ENCODE data around the gene STOML1.

STOML1 gene

GRCh38 chr15:73991726-73992593 is at the start of gene STOML1:
STOML1 (minus strand) TSS chr15:73992295; CDS start chr15:73992223, 72 bp downstream.
- DNase-seq, result peak; percentile 91 to 94

GRCh38 chr15:74041311-74041756 is 49.2 kb upstream of the STOML1 start:
- no peak for DNase-seq

DNA sequence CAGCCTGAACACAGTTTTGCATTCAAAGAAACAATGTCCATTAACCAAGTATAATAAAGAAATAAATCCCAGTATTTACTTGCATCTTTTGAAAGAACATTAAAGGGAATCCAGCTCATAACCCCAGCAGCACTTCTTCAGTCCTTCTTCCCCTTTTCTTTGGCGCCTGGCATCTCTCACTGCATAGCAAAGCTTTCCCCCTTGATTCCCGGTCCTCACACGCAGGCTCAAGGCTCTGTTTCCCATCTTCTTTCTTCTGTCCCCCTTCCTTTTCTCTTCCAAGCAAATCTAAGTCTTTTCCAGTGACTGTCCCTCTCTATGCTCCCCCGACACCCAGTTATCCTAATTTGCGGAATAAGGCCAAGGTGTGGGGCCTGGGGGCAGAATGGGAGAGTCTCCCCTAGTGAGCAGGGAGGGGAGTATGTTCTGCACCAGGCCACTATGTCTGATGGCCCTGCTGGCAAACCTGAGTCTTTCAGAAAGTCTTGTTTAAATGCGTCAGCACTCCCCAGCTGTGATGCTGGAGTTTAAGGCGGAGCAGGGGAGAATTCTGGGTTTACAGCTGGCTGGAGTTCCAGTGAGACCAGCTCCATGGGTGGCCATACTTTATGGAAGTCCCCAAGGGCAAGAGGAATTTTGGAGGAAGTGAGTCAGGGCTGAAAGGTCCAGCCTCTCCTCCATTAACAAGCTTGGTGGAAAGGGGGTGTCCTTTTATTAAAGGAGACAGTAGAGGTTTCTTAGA is 48.2 kb upstream of the STOML1 start:
- DNase-seq, result no peak

GRCh38 chr15:74039656-74040010 is 47.5 kb upstream of the STOML1 start:
- no peak for DNase-seq

DNA sequence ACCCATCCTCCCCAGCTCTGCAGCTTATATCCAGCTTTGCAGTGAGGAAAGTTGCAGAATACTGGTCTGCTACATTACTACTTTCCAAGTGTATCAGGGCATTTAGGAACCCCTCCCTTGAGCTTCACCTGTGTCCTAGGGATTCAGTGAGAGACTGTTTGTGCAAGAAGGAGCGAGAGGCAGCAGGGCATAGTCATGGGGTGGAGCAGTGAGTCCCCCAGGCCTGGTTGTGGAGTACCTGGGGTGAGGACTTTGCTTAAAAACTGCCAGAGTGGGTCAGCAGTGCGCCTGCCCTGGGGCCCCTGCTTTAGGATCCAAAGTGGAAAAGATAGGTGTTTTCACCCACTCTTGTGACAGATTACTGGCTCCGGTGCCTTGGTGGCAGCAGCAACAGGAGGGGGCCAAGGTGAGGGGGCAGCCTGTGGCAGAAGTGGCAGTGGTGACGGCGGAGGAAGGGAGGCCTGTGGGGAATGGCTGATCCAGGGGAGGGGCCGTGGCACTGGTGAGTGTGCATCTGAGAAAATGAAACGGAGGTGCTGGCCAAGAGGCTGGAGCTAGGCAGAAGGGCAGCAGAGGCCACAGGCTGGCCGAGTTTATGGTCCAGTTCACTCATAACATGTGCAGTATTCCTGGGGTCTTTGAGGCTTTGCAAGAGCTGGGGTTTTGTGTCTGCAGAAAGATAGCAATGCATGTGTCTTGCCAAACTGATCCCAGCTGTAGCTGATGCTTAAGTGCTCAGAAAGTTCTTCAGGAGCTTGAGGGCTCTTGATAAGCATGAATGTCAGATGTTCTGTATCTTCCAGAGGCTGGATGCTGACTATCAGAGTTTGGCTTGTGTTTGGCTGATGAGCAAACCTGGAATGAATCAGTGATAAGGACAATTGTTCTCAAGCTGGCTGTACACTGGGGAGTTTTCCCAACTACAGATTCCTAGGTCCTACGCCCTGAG is 46.9 kb upstream of the STOML1 start:
- no peak for DNase-seq

DNA sequence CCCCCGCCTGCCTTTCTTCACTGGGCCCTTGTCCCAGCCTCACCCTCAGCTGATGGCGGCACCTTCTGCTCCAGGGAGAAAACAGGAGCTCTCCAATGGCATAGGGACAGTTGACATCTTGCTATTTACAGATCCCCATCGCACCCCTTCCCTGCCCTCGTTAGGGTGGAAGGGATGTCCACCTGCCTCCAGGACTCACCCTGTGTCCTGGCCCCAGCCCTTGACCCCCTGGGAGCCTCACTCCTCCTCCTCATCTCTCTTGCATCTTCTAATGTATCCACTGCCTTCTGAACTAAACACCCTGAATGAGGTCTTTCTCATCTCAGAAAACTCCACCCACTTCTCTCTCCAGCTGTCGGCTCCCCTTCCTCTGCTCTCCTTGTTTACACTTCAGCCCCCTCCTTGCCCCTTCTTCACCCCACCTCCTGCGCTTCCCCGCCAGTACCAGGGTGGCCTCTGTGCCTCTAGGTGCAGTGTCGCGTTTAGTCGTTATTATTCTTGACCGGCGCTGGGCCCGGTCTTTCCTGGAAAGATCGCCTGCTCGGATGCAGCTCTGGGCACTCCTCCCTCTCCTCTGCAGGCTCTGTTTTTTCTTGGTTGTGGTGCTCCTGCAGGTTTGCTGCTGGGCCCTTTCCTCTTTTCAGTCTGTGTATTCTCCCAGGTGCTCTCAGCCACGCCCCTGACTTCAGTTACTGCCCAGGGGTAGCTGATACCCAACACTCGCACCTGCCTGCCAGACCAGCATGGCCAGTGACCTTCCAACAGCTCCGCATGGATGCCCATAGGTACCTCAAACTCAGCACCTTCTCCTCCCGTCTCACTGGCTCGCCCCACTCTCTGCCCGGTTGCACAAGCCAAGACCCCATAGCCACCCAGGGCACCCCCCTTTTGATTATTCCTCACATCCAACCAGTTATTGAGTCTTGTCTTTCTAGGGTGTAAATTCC is 45.3 kb upstream of the STOML1 start:
- no peak for DNase-seq

DNA sequence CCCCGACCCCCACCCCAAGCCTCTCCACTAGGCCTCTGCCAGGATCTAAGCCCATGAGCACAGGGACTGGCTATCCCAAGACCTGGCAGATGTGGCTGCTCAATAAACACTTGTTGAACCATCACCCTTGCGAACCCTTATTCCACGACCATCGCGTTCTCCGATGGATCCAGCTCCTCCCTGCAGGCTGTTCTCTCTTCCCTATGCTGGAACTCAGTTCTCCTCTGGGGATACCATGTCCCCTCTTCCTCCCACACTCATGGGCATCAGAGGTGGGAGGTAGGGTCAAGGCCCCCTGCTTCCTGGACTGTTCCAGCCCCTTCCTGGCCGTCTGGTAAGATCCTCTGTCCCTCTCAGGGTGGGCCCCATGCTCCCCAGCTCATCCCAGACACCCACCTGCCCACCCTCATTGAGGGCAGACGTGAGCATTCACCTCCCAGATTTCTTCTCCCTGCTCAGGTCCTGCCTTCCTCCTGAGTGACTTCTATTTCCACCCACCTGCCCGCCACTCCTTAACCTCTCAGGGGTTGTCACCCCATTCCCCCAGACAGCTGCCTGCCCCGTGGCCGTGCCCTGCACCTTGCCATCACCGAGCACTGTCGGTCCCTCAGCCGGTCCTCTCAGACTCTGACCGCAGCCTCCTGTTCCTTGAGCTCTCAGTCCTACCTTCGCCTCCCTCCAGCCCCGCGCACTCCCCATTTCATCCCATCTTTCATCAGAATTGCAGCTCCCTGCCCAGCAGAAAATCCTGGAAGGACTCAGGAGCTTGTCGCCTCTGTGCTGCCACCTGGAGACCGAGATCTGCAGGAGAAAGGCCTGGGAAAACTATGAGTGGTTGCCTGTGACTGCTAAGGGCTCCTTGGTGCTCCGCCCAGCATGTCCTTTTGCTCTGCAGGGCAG is 44.4 kb upstream of the STOML1 start:
- DNase-seq, result peak; percentile 7 to 33

DNA sequence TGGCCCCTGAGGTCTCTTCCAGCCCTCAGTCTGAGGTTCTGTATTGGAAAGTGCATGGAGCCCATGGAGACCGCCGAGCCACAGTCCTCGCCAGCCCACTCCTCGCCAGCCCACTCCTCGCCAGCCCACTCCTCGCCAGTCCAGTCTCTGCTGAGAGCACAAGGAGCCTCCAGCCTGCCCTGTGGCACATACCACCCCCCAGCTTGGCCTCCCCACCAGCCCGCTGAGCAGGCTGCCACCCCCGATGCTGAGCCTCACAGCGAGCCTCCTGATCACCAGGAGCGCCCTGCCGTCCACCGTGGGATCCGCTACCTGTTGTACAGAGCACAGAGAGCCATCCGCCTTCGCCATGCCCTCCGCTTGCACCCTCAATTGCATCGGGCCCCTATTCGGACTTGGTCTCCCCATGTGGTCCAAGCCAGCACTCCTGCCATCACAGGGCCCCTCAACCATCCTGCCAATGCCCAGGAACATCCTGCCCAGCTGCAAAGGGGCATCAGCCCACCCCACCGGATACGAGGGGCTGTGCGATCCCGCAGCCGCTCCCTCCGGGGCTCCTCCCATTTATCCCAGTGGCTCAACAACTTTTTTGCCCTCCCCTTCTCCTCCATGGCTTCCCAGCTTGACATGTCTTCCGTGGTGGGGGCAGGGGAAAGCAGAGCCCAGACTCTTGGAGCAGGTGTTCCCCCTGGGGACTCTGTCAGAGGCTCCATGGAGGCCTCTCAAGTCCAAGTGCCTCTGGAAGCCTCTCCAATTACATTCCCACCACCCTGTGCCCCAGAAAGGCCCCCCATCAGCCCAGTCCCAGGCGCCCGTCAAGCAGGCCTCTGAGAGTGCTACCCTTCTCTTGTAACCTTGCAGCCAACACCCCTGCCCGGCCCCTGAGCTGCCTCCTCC is 43.3 kb upstream of the STOML1 start:
- DNase-seq, result no peak

GRCh38 chr15:74034206-74034755 is 42.2 kb upstream of the STOML1 start:
- no peak for DNase-seq

GRCh38 chr15:74032606-74033561 is 40.8 kb upstream of the STOML1 start:
- DNase-seq, result no peak

DNA sequence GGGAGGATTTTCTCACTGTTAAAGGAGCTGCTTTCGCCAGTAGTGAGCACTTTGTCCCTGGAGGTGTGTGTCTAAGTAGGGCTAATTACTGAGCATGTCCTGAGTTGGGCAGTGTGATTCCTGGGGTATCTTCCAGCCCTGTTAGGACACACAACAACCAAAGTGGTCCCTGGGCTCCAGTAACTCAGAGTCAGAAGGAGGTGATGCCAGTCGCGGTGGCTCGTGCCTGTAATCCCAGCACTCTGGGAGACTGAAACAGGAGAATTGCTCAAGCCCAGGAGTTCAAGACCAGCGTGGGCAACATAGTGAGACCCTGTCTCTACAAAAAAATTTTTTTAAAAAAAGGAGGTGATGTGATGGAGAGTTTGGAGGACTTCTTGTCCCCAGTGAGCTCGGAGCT is 40.0 kb upstream of the STOML1 start:
- no peak for DNase-seq

DNA sequence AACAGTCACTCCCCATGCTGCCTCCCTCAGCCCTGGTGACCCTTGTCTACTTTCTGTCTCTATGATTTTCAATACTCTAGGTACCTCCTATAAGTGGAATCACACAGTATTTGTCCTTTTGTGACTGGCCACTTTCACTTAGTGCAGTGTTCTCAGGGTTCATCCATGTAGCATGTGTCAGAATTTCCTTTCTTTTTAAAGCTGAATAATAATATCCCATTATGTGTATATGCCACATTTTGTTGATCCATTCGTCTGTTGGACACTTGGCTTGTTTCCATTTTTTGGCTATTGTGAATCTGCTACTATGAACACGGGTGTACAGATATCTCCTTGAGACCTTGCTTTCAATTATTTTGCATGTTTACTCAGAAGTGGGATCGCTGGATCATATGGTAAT is 36.6 kb upstream of the STOML1 start:
- DNase-seq, result no peak

GRCh38 chr15:74027688-74028087 is 35.6 kb upstream of the STOML1 start:
- no peak for DNase-seq

GRCh38 chr15:74025436-74025835 is 33.3 kb upstream of the STOML1 start:
- DNase-seq, result no peak

- DNase-seq, result no peak
Observed at GRCh38 chr15:74024687-74025086, 32.6 kb upstream of the STOML1 start.

GRCh38 chr15:74022706-74023470 is 30.8 kb upstream of the STOML1 start:
- no peak for DNase-seq

GRCh38 chr15:74019734-74020133 is 27.6 kb upstream of the STOML1 start:
- no peak for DNase-seq
